GM19351 (cell line): ENCODE data around the gene CD1B.
A peak's percentile ranks its signal among the peaks of the same experiment; 100 is the strongest.
"Not testable (repeated sequence)": the region's sequence is repeated elsewhere in the genome, so short reads cannot be mapped to it uniquely, and the experiment has no call there.

Experiments used
- ATAC-seq: cut with Tn5 transposase; IDR thresholded peaks from one replicate; pipeline ENCODE4 v1.9.1; 2021; ENCODE audit warnings: mild to moderate bottlenecking, moderate library complexity; ENCODE audit not compliant: unreplicated experiment

Gene CD1B

GRCh38 chr1:158331481-158332150, at the start of gene CD1B:
Gene CD1B, minus strand, starts transcription at chr1:158331531. Its CDS starts 108 bp downstream, at chr1:158331423.
- ATAC-seq, result no peak

- ATAC-seq, result no peak
These were observed 43.5 kb upstream of the CD1B start for GRCh38 chr1:158374860-158375259.

GRCh38 chr1:158374101-158374500, 42.8 kb upstream of the CD1B start:
- ATAC-seq, result not testable (repeated sequence)

GRCh38 chr1:158371188-158371953, 40.0 kb upstream of the CD1B start:
- peak; percentile 93 for ATAC-seq

GRCh38 chr1:158366783-158367182, 35.5 kb upstream of the CD1B start:
- ATAC-seq, result no peak

GRCh38 chr1:158362941-158363340, 31.6 kb upstream of the CD1B start:
- no peak for ATAC-seq

- ATAC-seq, result no peak
These were observed 31.2 kb upstream of the CD1B start for GRCh38 chr1:158362482-158362881.

GRCh38 chr1:158357441-158357840, 26.1 kb upstream of the CD1B start:
- ATAC-seq, result no peak

- ATAC-seq, result no peak
These were observed 25.3 kb upstream of the CD1B start for GRCh38 chr1:158356616-158357015.

GRCh38 chr1:158355773-158356285, 24.5 kb upstream of the CD1B start:
- ATAC-seq, result no peak

GRCh38 chr1:158354255-158354654, 22.9 kb upstream of the CD1B start:
- no peak for ATAC-seq

- ATAC-seq, result peak; percentile 55
These were observed 22.2 kb upstream of the CD1B start, which contains the start of gene CD1E for GRCh38 chr1:158353303-158354075. Gene CD1E, plus strand, starts transcription at chr1:158353894. Its CDS starts 95 bp downstream, at chr1:158353989.

- not testable (repeated sequence) for ATAC-seq
These were observed 17.6 kb upstream of the CD1B start for GRCh38 chr1:158348946-158349345.

- not testable (repeated sequence) for ATAC-seq
These were observed 5.1 kb upstream of the CD1B start for GRCh38 chr1:158336413-158336812.

- ATAC-seq, result no peak
These were observed 3.8 kb upstream of the CD1B start for GRCh38 chr1:158335213-158335532.

- ATAC-seq, result no peak
These were observed 3.3 kb upstream of the CD1B start for GRCh38 chr1:158334526-158335212.

GRCh38 chr1:158333405-158334155, 2.2 kb upstream of the CD1B start:
- ATAC-seq, result peak; percentile 45

GRCh38 chr1:158331106-158331425, 265 bp downstream of the CD1B start:
- no peak for ATAC-seq

- no peak for ATAC-seq
These were observed 783 bp downstream of the CD1B start for GRCh38 chr1:158330391-158331105.

- ATAC-seq, result no peak
These were observed 1.6 kb downstream of the CD1B start for GRCh38 chr1:158329733-158330132.
